SIG-M5 treated with dmso at 0.1 percent for 504 hours (cell line): Measurements from ENCODE around the gene ZFYVE1.
A peak's percentile ranks its signal among the peaks of the same experiment; 100 is the strongest.
"Not testable (repeated sequence)": the region's sequence is repeated elsewhere in the genome, so short reads cannot be mapped to it uniquely, and the experiment has no call there.

Experiments used
- DNase-seq: peaks from one replicate; lab custom pipeline; 2025; ENCODE audit not compliant: unreplicated experiment; lab: John Stamatoyannopoulos, UW

The ZFYVE1 gene

GRCh38 chr14:72961579-72962335 lies 65.1 kb downstream of the ZFYVE1 start:
- DNase-seq: no peak

GRCh38 chr14:72961016-72961415 lies 65.9 kb downstream of the ZFYVE1 start:
- not testable (repeated sequence) for DNase-seq

GRCh38 chr14:72958548-72958947 lies 68.4 kb downstream of the ZFYVE1 start:
- DNase-seq: no peak

- DNase-seq: no peak
Measured at GRCh38 chr14:72957213-72957612, 69.7 kb downstream of the ZFYVE1 start.

- DNase-seq: not testable (repeated sequence)
Measured at GRCh38 chr14:72956741-72957140, 70.2 kb downstream of the ZFYVE1 start.

GRCh38 chr14:72952171-72952570 lies 74.7 kb downstream of the ZFYVE1 start:
- no peak for DNase-seq

- peak; percentile 34 for DNase-seq
Measured at GRCh38 chr14:72948481-72949138, 78.3 kb downstream of the ZFYVE1 start.

GRCh38 chr14:72947366-72948160 lies 79.3 kb downstream of the ZFYVE1 start:
- DNase-seq: no peak

GRCh38 chr14:72946491-72946890 lies 80.4 kb downstream of the ZFYVE1 start:
- no peak for DNase-seq

- peak; percentile 21 for DNase-seq
Measured at GRCh38 chr14:72945356-72946027, 81.4 kb downstream of the ZFYVE1 start.

- no peak for DNase-seq
Measured at GRCh38 chr14:72943876-72944430, 83.0 kb downstream of the ZFYVE1 start.

GRCh38 chr14:72942934-72943333 lies 84.0 kb downstream of the ZFYVE1 start:
- no peak for DNase-seq

- no peak for DNase-seq
Measured at GRCh38 chr14:72941286-72941985, 85.5 kb downstream of the ZFYVE1 start.

- no peak for DNase-seq
Measured at GRCh38 chr14:72939630-72940029, 87.3 kb downstream of the ZFYVE1 start.

GRCh38 chr14:72932893-72933292 lies 94.0 kb downstream of the ZFYVE1 start:
- DNase-seq: no peak

GRCh38 chr14:72929316-72930080 lies 97.4 kb downstream of the ZFYVE1 start:
- no peak for DNase-seq

GRCh38 chr14:72928872-72929271 lies 98.0 kb downstream of the ZFYVE1 start:
- no peak for DNase-seq

- DNase-seq: peak; percentile 99
Measured at GRCh38 chr14:72926292-72927028, 100.4 kb downstream of the ZFYVE1 start, which contains the start of gene DCAF4. DCAF4 (plus strand) TSS chr14:72926464; CDS start chr14:72937979, 11,515 bp downstream.

GRCh38 chr14:72925815-72926291 lies 101.1 kb downstream of the ZFYVE1 start:
- no peak for DNase-seq
